Measurements from ENCODE around the gene CHST8.

GRCh38 chr19:33748231-33748630, 126.5 kb downstream of the CHST8 start:
- no peak for TF ChIP-seq CTCF (IDR thresholded peaks at IDR 0.05)
- no peak for TF ChIP-seq POLR2A (IDR thresholded peaks at IDR 0.05)
